ENCODE data around the gene BID.

- TF ChIP-seq TAF1 (IDR thresholded peaks at IDR 0.05; ENCODE audit: low read depth, low read length) (no peak), CTCF (IDR thresholded peaks at IDR 0.05; ENCODE audit: control extremely low read depth in 1 of 3, insufficient read depth in 1 of 3, low read depth in 1 of 3, low read length in 3 of 3) (peak; percentile 89 to 99 (median 98)), ATF2 (IDR thresholded peaks at IDR 0.05; ENCODE audit: low read length) (no peak), JUN (IDR thresholded peaks at IDR 0.05; ENCODE audit: low read depth, low read length) (no peak), POLR2A (IDR thresholded peaks at IDR 0.05; ENCODE audit: control extremely low read depth in 1 of 2, low read depth in 2 of 2, low read length in 2 of 2) (no peak), TCF12 (IDR thresholded peaks at IDR 0.05; ENCODE audit: low read depth, low read length) (0 out of 2 replicates have a peak, but pooled peaks have one; percentile 49)
These were observed 11.2 kb upstream of the BID start for GRCh38 chr22:17785185-17786184.
